Loucy (cell line): ENCODE measurements around the gene TUBGCP5.

Experiments
- EZH2phosphoT487 ChIP-seq: fragments of 200-600 bp; IDR thresholded peaks from 2 replicates; pipeline ENCODE4 v1.6.1; 2018; ENCODE audit warnings: antibody characterized with exemption, mild to moderate bottlenecking, moderate library complexity, borderline replicate concordance
- TF ChIP-seq, protein P1 (sequence below): fragments of 200-600 bp; sonication (generic); conservative IDR thresholded peaks from 2 replicates; pipeline ENCODE4 v1.5.1; 2014; ENCODE audit warnings: mild to moderate bottlenecking, antibody characterized with exemption, low read length

DNA sequence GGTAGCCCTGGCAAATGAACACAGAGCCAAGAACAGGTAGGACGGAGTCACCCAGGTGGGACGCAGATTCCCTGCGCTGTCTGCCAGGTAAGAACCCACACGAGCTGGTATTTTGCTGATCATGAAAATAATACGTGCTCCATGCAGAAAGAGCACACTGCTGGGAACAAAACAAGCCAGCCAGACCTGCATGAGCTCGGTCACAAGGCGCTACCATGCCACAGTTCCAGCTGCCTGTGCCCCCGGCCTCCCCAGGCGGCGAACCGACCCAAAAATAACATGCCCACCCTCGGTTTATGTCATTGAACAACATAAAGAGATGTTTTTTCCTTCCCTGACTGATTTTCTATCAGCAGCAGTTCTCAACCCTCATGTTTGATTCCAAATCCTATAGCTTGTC lies 85.0 kb downstream of the TUBGCP5 start:
- TF ChIP-seq, protein P1, sequence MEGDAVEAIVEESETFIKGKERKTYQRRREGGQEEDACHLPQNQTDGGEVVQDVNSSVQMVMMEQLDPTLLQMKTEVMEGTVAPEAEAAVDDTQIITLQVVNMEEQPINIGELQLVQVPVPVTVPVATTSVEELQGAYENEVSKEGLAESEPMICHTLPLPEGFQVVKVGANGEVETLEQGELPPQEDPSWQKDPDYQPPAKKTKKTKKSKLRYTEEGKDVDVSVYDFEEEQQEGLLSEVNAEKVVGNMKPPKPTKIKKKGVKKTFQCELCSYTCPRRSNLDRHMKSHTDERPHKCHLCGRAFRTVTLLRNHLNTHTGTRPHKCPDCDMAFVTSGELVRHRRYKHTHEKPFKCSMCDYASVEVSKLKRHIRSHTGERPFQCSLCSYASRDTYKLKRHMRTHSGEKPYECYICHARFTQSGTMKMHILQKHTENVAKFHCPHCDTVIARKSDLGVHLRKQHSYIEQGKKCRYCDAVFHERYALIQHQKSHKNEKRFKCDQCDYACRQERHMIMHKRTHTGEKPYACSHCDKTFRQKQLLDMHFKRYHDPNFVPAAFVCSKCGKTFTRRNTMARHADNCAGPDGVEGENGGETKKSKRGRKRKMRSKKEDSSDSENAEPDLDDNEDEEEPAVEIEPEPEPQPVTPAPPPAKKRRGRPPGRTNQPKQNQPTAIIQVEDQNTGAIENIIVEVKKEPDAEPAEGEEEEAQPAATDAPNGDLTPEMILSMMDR, result no peak
- TF ChIP-seq EZH2phosphoT487, result no peak
